Keratinocyte (primary cell): ENCODE data around the gene DCTN5. TPM values are rescaled to one million over a fixed set of nuclear protein-coding genes. Genes with fewer than 3 reads are reported as not detected.

Experiments used
- DNase-seq: peaks from one replicate; pipeline ENCODE4 v3.0.0-alpha.2; 2011; ENCODE audit warnings: low read depth, missing footprints, low spot score
- FAIRE-seq: peaks from 2 replicates; lab custom pipeline; 2011; peaks lifted over from hg19 to GRCh38; lab: Jason Lieb, UNC
- H2AFZ ChIP-seq: 2 replicates; pipeline ENCODE4 v1.6.0; 2012; ENCODE audit warnings: low read length, control low read depth, inconsistent platforms; ENCODE audit not compliant: control insufficient read depth
- H3K27ac ChIP-seq: 2 replicates; pipeline ENCODE4 v1.5.1; 2011; ENCODE audit warnings: low read length; ENCODE audit not compliant: control insufficient read depth, insufficient read depth
- H3K27me3 ChIP-seq: 3 replicates; pipeline ENCODE4 v1.6.0; 2011; ENCODE audit warnings: low read length; ENCODE audit not compliant: control insufficient read depth, insufficient read depth; ENCODE audit errors: extremely low read depth
- H3K36me3 ChIP-seq, 2 experiments: 2 replicates in 1 of 2; 3 replicates in 1 of 2; pipeline ENCODE4 v1.5.1; 2011; ENCODE audit warnings: low read length in 2 of 2, mild to moderate bottlenecking in 1 of 2; ENCODE audit not compliant: control insufficient read depth in 2 of 2, insufficient read depth in 2 of 2; ENCODE audit errors: extremely low read depth in 1 of 2
- H3K4me1 ChIP-seq: 3 replicates; pipeline ENCODE4 v1.5.1; 2011; ENCODE audit warnings: low read length; ENCODE audit not compliant: control insufficient read depth, insufficient read depth; ENCODE audit errors: extremely low read depth
- H3K4me2 ChIP-seq: 3 replicates; pipeline ENCODE4 v1.6.0; 2011; ENCODE audit warnings: low read depth, low read length; ENCODE audit not compliant: control insufficient read depth, insufficient read depth; ENCODE audit errors: extremely low read depth
- H3K4me3 ChIP-seq, 3 experiments: fragments of 200-600 bp in 1 of 3; sonication (generic) in 1 of 3; 2 replicates in 2 of 3; 3 replicates in 1 of 3; pipeline ENCODE4 v1.5.1; 2011 to 2016; ENCODE audit warnings: low read length in 3 of 3, mild to moderate bottlenecking in 3 of 3, control low read depth in 2 of 3, inconsistent platforms in 1 of 3, low read depth in 1 of 3, mixed read lengths in 1 of 3, mixed run types in 1 of 3, moderate library complexity in 1 of 3; ENCODE audit not compliant: control insufficient read depth in 2 of 3, insufficient read depth in 2 of 3; ENCODE audit errors: extremely low read depth in 1 of 3
- H3K79me2 ChIP-seq: 2 replicates; pipeline ENCODE4 v1.6.0; 2012; ENCODE audit warnings: low read length; ENCODE audit not compliant: control insufficient read depth, insufficient read depth
- H3K9ac ChIP-seq: 3 replicates; pipeline ENCODE4 v1.6.0; 2011; ENCODE audit warnings: low read length; ENCODE audit not compliant: control insufficient read depth, insufficient read depth; ENCODE audit errors: extremely low read depth
- H3K9me1 ChIP-seq: 3 replicates; pipeline ENCODE4 v1.6.0; 2011; ENCODE audit warnings: low read length; ENCODE audit not compliant: control insufficient read depth, insufficient read depth; ENCODE audit errors: extremely low read depth
- H3K9me3 ChIP-seq: 2 replicates; pipeline ENCODE4 v1.5.1; 2012; ENCODE audit warnings: low read depth, low read length; ENCODE audit not compliant: control insufficient read depth
- H4K20me1 ChIP-seq: 3 replicates; pipeline ENCODE4 v1.6.0; 2011; ENCODE audit warnings: low read length; ENCODE audit not compliant: control insufficient read depth, insufficient read depth; ENCODE audit errors: extremely low read depth
- EZH2 ChIP-seq: IDR thresholded peaks from one replicate; pipeline ENCODE4 v1.6.1; 2012; ENCODE audit warnings: inconsistent platforms, mild to moderate bottlenecking, low read length, moderate library complexity
- dilution Hi-C: fragments of 300-500 bp; cut with MboI; formaldehyde crosslinking; loops from one replicate; pipeline ENCODE4 v1.7.0; 2020; ENCODE audit warnings: low sequenced_read_pairs; ENCODE audit not compliant: extremely low pct_ligation_motif_present
- polyA plus RNA-seq, 5 experiments: library from polyadenylated mRNA; depleted of rRNA in 3 of 5; stranded (reverse) in 3 of 5; stranded (forward) in 1 of 5; unstranded in 1 of 5; fragments of >200 nt; gene quantifications; 1 replicate in 1 of 5; 2 replicates in 3 of 5; 3 replicates in 1 of 5; pipeline versions ENCODE4 v1.2.1 to v1.2.3, GENCODE V29; 2011 to 2012; ENCODE audit warnings: missing spikeins in 2 of 5, low read depth in 1 of 5, low replicate concordance in 1 of 5
- TF ChIP-seq, protein P1 (sequence below), 3 experiments: IDR thresholded peaks in 1 of 3; conservative IDR thresholded peaks in 1 of 3; optimal IDR thresholded peaks in 1 of 3; 2 replicates in 2 of 3; 3 replicates in 1 of 3; pipeline versions ENCODE3 to v1.5.1; 2011; ENCODE audit warnings: low read length in 3 of 3, mild to moderate bottlenecking in 3 of 3, moderate library complexity in 2 of 3, control low read depth in 1 of 3, inconsistent platforms in 1 of 3; ENCODE audit not compliant: insufficient read depth in 2 of 3; ENCODE audit errors: extremely low read depth in 1 of 3

The DCTN5 gene
- polyA plus RNA-seq, 1 donor (not counting 4 experiments of a cell fraction or from before 2014, with no cell fraction given), result 105 TPM

DNA sequence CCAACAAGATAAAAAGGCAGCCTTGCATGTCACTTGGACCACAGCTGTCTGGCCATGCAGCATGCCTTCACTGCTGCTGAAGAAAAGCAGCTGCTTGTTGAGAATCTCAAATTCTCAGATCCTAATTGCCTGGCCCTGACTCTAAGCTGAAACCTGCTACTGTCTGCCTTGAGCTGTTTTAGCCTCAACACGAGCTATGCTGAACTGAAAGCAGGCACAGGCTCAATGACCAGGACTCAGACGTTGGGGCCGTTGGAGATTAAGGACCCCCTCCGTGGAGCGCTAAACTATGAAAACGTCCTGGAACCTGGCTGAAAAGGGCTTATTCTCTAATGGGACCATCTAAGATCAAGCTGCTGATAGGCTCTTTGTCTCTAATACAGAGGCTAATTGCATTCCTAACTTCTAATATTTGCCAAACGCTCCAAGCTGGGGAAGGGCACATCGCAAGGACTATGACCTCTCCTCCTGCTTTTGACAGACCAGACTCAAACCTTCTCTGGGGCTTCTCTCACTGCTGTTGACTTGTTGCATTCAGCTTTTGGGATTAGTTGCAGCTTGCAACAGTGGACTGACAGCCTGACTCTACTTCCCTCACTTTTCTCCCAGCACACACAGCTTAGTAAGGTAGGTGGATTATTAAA, 32.8 kb downstream of the DCTN5 start:
- no peaks in the 10 kb centered on the region for H3K27me3 ChIP-seq
- H3K9me1 ChIP-seq, result peaks cover 6% of the 10 kb centered on the region
- DNase-seq (no peak), FAIRE-seq (no peak)
- dilution Hi-C loops, result no loop called here
- H3K4me3 ChIP-seq, result no peak overlapping the region
- H4K20me1 ChIP-seq, result no peaks in the 10 kb centered on the region
- H3K4me2 ChIP-seq, result no peak overlapping the region
- H3K4me1 ChIP-seq, result peaks cover 21% of the 10 kb centered on the region
- H3K9me3 ChIP-seq, result no peaks in the 10 kb centered on the region
- peaks cover 14% of the 10 kb centered on the region in 2 experiments for H3K36me3 ChIP-seq
- peaks cover 3% of the 10 kb centered on the region for H3K79me2 ChIP-seq
- no peak overlapping the region for H2AFZ ChIP-seq
- no peak overlapping the region for H3K27ac ChIP-seq
- TF ChIP-seq EZH2, result no peak
- TF ChIP-seq, protein P1, sequence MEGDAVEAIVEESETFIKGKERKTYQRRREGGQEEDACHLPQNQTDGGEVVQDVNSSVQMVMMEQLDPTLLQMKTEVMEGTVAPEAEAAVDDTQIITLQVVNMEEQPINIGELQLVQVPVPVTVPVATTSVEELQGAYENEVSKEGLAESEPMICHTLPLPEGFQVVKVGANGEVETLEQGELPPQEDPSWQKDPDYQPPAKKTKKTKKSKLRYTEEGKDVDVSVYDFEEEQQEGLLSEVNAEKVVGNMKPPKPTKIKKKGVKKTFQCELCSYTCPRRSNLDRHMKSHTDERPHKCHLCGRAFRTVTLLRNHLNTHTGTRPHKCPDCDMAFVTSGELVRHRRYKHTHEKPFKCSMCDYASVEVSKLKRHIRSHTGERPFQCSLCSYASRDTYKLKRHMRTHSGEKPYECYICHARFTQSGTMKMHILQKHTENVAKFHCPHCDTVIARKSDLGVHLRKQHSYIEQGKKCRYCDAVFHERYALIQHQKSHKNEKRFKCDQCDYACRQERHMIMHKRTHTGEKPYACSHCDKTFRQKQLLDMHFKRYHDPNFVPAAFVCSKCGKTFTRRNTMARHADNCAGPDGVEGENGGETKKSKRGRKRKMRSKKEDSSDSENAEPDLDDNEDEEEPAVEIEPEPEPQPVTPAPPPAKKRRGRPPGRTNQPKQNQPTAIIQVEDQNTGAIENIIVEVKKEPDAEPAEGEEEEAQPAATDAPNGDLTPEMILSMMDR (optimal IDR thresholded peaks at IDR 0.05 in 1 of 3, IDR thresholded peaks at IDR 0.05 in 1 of 3, conservative IDR thresholded peaks at IDR 0.05 in 1 of 3; ENCODE audit: extremely low read depth in 1 of 3, insufficient read depth in 2 of 3, low read length in 3 of 3), result no peak
- H3K9ac ChIP-seq, result no peak overlapping the region

DNA sequence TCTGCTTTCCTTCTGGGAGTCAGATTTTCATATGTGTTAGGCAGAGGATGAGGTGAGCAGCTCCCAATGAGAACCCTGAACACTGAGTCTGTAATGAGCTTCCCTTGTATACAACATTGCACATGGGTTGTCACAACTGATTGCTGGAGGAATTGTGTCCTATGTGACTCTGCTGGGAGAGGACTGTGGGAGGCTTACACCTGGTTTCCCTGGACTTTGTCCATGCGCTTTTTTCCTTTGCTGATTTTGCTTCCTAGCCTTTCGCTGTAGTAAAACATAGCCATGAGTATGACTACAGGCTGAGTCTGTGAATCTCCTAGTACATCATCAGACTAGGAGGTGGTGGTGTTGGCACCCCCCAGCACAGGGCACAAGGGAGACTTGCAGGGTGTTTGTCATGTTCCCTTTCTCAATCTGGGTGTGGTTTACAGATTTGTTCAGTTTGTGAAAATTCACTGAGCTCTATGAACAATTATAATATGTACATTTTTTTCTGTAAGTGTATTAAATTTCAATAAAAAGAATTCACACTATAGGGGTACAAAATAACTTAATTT, 35.7 kb downstream of the DCTN5 start:
- Histone ChIP-seq H3K4me1 (peaks cover 23% of the 10 kb centered on the region), H3K27ac (no peak overlapping the region), H3K9me3 (no peaks in the 10 kb centered on the region), H3K36me3 (peaks cover 19 to 20% of the 10 kb centered on the region in 2 experiments), H3K4me2 (no peak overlapping the region), H3K79me2 (peaks cover 32% of the 10 kb centered on the region), H3K27me3 (no peaks in the 10 kb centered on the region), H3K9ac (no peak overlapping the region), H2AFZ (no peak overlapping the region), H3K4me3 (no peak overlapping the region), H4K20me1 (peaks cover 4% of the 10 kb centered on the region), H3K9me1 (no peaks in the 10 kb centered on the region)
- TF ChIP-seq, protein P1 (optimal IDR thresholded peaks at IDR 0.05 in 1 of 3, IDR thresholded peaks at IDR 0.05 in 1 of 3, conservative IDR thresholded peaks at IDR 0.05 in 1 of 3; ENCODE audit: extremely low read depth in 1 of 3, insufficient read depth in 2 of 3, low read length in 3 of 3), result no peak
- no peak for TF ChIP-seq EZH2
- DNase-seq (no peak), FAIRE-seq (no peak)
- dilution Hi-C loops, result no loop called here
